ENCODE measurements around the gene CHST1. TPM values are rescaled to one million over a fixed set of nuclear protein-coding genes. Genes with fewer than 3 reads are reported as not detected.

The CHST1 gene
- polyA plus RNA-seq, 3 donors, result not detected

- Mint-ChIP-seq H3K4me1 (no peaks in the 10 kb centered on the region), H3K4me3 (no peak overlapping the region), H3K9me3 (peaks cover 12 to 20% (median 16%) of the 10 kb centered on the region in 7 donors), H3K27ac (no peak overlapping the region), H3K27me3 (ENCODE audit: low read depth in 3 of 3) (peaks cover 12 to 29% (median 14%) of the 10 kb centered on the region in 3 donors), H3K36me3 (no peaks in the 10 kb centered on the region)
- intact Hi-C loops (cut with micrococcal nuclease), result no loop called here
- H3K4me1 ChIP-seq (ENCODE audit: control insufficient read depth in 1 of 2, insufficient read depth in 2 of 2, low read length in 2 of 2), result no peaks in the 10 kb centered on the region
- peaks cover 11 to 24% of the 10 kb centered on the region in 2 donors for H3K9me3 ChIP-seq (replicated peaks in 1 of 2; ENCODE audit: control insufficient read depth in 1 of 2, insufficient read depth in 1 of 2, low read length in 2 of 2)
- H3K36me3 ChIP-seq (replicated peaks in 1 of 2; ENCODE audit: control insufficient read depth in 1 of 2, insufficient read depth in 2 of 2, low read length in 2 of 2), result no peaks in the 10 kb centered on the region
- no peaks in the 10 kb centered on the region for H3K79me2 ChIP-seq (ENCODE audit: insufficient read depth, low read length)
- H2AFZ ChIP-seq (ENCODE audit: insufficient read depth, low read depth, low read length, poor library complexity, severe bottlenecking), result no peak overlapping the region
- no peak overlapping the region for H3K27ac ChIP-seq (ENCODE audit: low read depth in 1 of 2, low read length in 2 of 2)
- no peak overlapping the region for H3K4me3 ChIP-seq (replicated peaks in 1 of 3; ENCODE audit: low read depth in 2 of 3, low read length in 3 of 3)
- H4K20me1 ChIP-seq (ENCODE audit: insufficient read depth, low read length), result no peaks in the 10 kb centered on the region
- H3K27me3 ChIP-seq (ENCODE audit: control insufficient read depth in 2 of 2, insufficient read depth in 2 of 2, low read length in 2 of 2), result peaks cover 0 to 5% of the 10 kb centered on the region in 2 donors
- WGBS (ENCODE audit: insufficient coverage), result 97% methylated on average over 3 of the region's 6 CpGs
- no peak overlapping the region for H3K4me2 ChIP-seq (replicated peaks; ENCODE audit: extremely low read depth, low read length, poor library complexity, severe bottlenecking)
- TF ChIP-seq CTCF (IDR thresholded peaks at IDR 0.05), result no peak
- no peak overlapping the region for H3K9ac ChIP-seq (ENCODE audit: insufficient read depth, low read length, poor library complexity, severe bottlenecking)
- no peak for DNase-seq
Measured at GRCh38 chr11:45625611-45626010, 39.8 kb downstream of the CHST1 start.

GRCh38 chr11:45624095-45624494, 41.3 kb downstream of the CHST1 start:
- no peak overlapping the region for H3K4me2 ChIP-seq (replicated peaks; ENCODE audit: extremely low read depth, low read length, poor library complexity, severe bottlenecking)
- no peaks in the 10 kb centered on the region for H3K79me2 ChIP-seq (ENCODE audit: insufficient read depth, low read length)
- 100% methylated on average over 1 of the region's 2 CpGs for WGBS (ENCODE audit: insufficient coverage)
- no peak overlapping the region for H3K4me3 ChIP-seq (replicated peaks in 1 of 3; ENCODE audit: low read depth in 2 of 3, low read length in 3 of 3)
- intact Hi-C loops (cut with micrococcal nuclease), result no loop called here
- H3K36me3 ChIP-seq (replicated peaks in 1 of 2; ENCODE audit: control insufficient read depth in 1 of 2, insufficient read depth in 2 of 2, low read length in 2 of 2), result no peaks in the 10 kb centered on the region
- H3K4me1 Mint-ChIP-seq, result no peaks in the 10 kb centered on the region
- no peaks in the 10 kb centered on the region for H4K20me1 ChIP-seq (ENCODE audit: insufficient read depth, low read length)
- H3K4me1 ChIP-seq (ENCODE audit: control insufficient read depth in 1 of 2, insufficient read depth in 2 of 2, low read length in 2 of 2), result no peaks in the 10 kb centered on the region
- no peak overlapping the region for H3K27ac Mint-ChIP-seq
- peaks cover 21 to 31% of the 10 kb centered on the region in 2 donors for H3K9me3 ChIP-seq (replicated peaks in 1 of 2; ENCODE audit: control insufficient read depth in 1 of 2, insufficient read depth in 1 of 2, low read length in 2 of 2)
- DNase-seq, result no peak
- H3K27ac ChIP-seq (ENCODE audit: low read depth in 1 of 2, low read length in 2 of 2), result no peak overlapping the region
- H3K36me3 Mint-ChIP-seq, result no peaks in the 10 kb centered on the region
- no peak overlapping the region for H2AFZ ChIP-seq (ENCODE audit: insufficient read depth, low read depth, low read length, poor library complexity, severe bottlenecking)
- no peak overlapping the region for H3K9ac ChIP-seq (ENCODE audit: insufficient read depth, low read length, poor library complexity, severe bottlenecking)
- no peak for TF ChIP-seq CTCF (IDR thresholded peaks at IDR 0.05)
- H3K27me3 ChIP-seq (ENCODE audit: control insufficient read depth in 2 of 2, insufficient read depth in 2 of 2, low read length in 2 of 2), result peaks cover 0 to 5% of the 10 kb centered on the region in 2 donors
- H3K9me3 Mint-ChIP-seq, result peaks cover 15 to 31% (median 24%) of the 10 kb centered on the region in 7 donors
- H3K4me3 Mint-ChIP-seq, result no peak overlapping the region
- H3K27me3 Mint-ChIP-seq (ENCODE audit: low read depth in 3 of 3), result peaks cover 15 to 28% (median 16%) of the 10 kb centered on the region in 3 donors
